Central memory CD8-positive, alpha-beta T cell (primary cell): Measurements from ENCODE around the gene PEAR1.

Source experiments
- ATAC-seq: fragments of 150-1000 bp; cut with Tn5 transposase; replicated peaks from 2 replicates; pipeline ENCODE4 v1.10.0; 2022; ENCODE audit warnings: mild to moderate bottlenecking, moderate FRiP score, moderate number of reproducible peaks; ENCODE audit not compliant: poor library complexity, severe bottlenecking; ENCODE audit errors: extremely low read depth
- DNase-seq, 2 donors: peaks; one replicate each; pipeline ENCODE4 v3.0.0; 2021; ENCODE audit warnings: low spot score in 2 of 2
- H3K27ac Mint-ChIP-seq: one replicate; pipeline ENCODE4 v1.8.0; 2022; ENCODE audit warnings: low read depth, mild to moderate bottlenecking, moderate library complexity, mixed read lengths
- H3K27me3 Mint-ChIP-seq: one replicate; pipeline ENCODE4 v1.8.0; 2022; ENCODE audit warnings: mixed read lengths
- H3K36me3 Mint-ChIP-seq: one replicate; pipeline ENCODE4 v1.8.0; 2022; ENCODE audit warnings: mild to moderate bottlenecking, moderate library complexity, mixed read lengths; ENCODE audit not compliant: insufficient read depth
- H3K4me1 Mint-ChIP-seq: one replicate; pipeline ENCODE4 v1.8.0; 2022; ENCODE audit warnings: mixed read lengths
- H3K4me3 Mint-ChIP-seq: one replicate; pipeline ENCODE4 v1.8.0; 2022; ENCODE audit warnings: mild to moderate bottlenecking, moderate library complexity, mixed read lengths
- H3K9me3 Mint-ChIP-seq: one replicate; pipeline ENCODE4 v1.8.0; 2022; ENCODE audit warnings: mixed read lengths

The PEAR1 gene

GRCh38 chr1:156947818-156948525, 54.5 kb downstream of the PEAR1 start:
- no peaks in the 10 kb centered on the region for H3K27me3 Mint-ChIP-seq
- H3K9me3 Mint-ChIP-seq, result no peaks in the 10 kb centered on the region
- ATAC-seq, result no peak
- no peak for DNase-seq
- H3K4me1 Mint-ChIP-seq, result no peaks in the 10 kb centered on the region
- H3K36me3 Mint-ChIP-seq, result peaks cover 7% of the 10 kb centered on the region
- H3K4me3 Mint-ChIP-seq, result no peak overlapping the region
- no peak overlapping the region for H3K27ac Mint-ChIP-seq

GRCh38 chr1:156948708-156949107, 55.2 kb downstream of the PEAR1 start:
- H3K27ac Mint-ChIP-seq, result no peak overlapping the region
- DNase-seq (no peak), ATAC-seq (no peak)
- H3K27me3 Mint-ChIP-seq, result no peaks in the 10 kb centered on the region
- H3K4me3 Mint-ChIP-seq, result no peak overlapping the region
- H3K36me3 Mint-ChIP-seq, result peaks cover 7% of the 10 kb centered on the region
- H3K9me3 Mint-ChIP-seq, result no peaks in the 10 kb centered on the region
- no peaks in the 10 kb centered on the region for H3K4me1 Mint-ChIP-seq

- ATAC-seq, result no peak
These were observed 55.6 kb downstream of the PEAR1 start for GRCh38 chr1:156949127-156949526.

GRCh38 chr1:156951371-156951770, 57.9 kb downstream of the PEAR1 start:
- Mint-ChIP-seq H3K4me3 (no peak overlapping the region), H3K9me3 (no peaks in the 10 kb centered on the region), H3K27me3 (no peaks in the 10 kb centered on the region), H3K4me1 (no peaks in the 10 kb centered on the region), H3K36me3 (peaks cover 12% of the 10 kb centered on the region), H3K27ac (no peak overlapping the region)
- DNase-seq, result no peak
- no peak for ATAC-seq

More at GRCh38 chr1:156949127-156949526, 55.6 kb downstream of the PEAR1 start:
- DNase-seq, result no peak
- Mint-ChIP-seq H3K27me3 (no peaks in the 10 kb centered on the region), H3K27ac (no peak overlapping the region), H3K9me3 (no peaks in the 10 kb centered on the region), H3K36me3 (peaks cover 7% of the 10 kb centered on the region), H3K4me3 (no peak overlapping the region), H3K4me1 (no peaks in the 10 kb centered on the region)

- no peaks in the 10 kb centered on the region for H3K4me1 Mint-ChIP-seq
- H3K4me3 Mint-ChIP-seq, result no peak overlapping the region
- H3K27ac Mint-ChIP-seq, result no peak overlapping the region
- no peaks in the 10 kb centered on the region for H3K27me3 Mint-ChIP-seq
- DNase-seq, result no peak
- H3K36me3 Mint-ChIP-seq, result peaks cover 14% of the 10 kb centered on the region
- no peak for ATAC-seq
- no peaks in the 10 kb centered on the region for H3K9me3 Mint-ChIP-seq
These were observed 60.1 kb downstream of the PEAR1 start for GRCh38 chr1:156953571-156953970.

GRCh38 chr1:156956333-156956732, 62.8 kb downstream of the PEAR1 start:
- peaks cover 11% of the 10 kb centered on the region for H3K36me3 Mint-ChIP-seq

GRCh38 chr1:156957634-156958033, 64.1 kb downstream of the PEAR1 start:
- Mint-ChIP-seq H3K27me3 (peaks cover 8% of the 10 kb centered on the region), H3K4me3 (no peak overlapping the region), H3K27ac (no peak overlapping the region), H3K9me3 (no peaks in the 10 kb centered on the region), H3K36me3 (peaks cover 10% of the 10 kb centered on the region), H3K4me1 (peaks cover 10% of the 10 kb centered on the region)
- ATAC-seq (no peak), DNase-seq (no peak)

More at GRCh38 chr1:156956333-156956732, 62.8 kb downstream of the PEAR1 start:
- Mint-ChIP-seq H3K9me3 (no peaks in the 10 kb centered on the region), H3K27ac (no peak overlapping the region), H3K27me3 (no peaks in the 10 kb centered on the region), H3K4me3 (no peak overlapping the region), H3K4me1 (no peaks in the 10 kb centered on the region)
- no peak for ATAC-seq
- DNase-seq, result no peak

- Mint-ChIP-seq H3K4me1 (peaks cover 14% of the 10 kb centered on the region), H3K27me3 (peaks cover 8% of the 10 kb centered on the region), H3K4me3 (no peak overlapping the region), H3K27ac (no peak overlapping the region), H3K9me3 (no peaks in the 10 kb centered on the region), H3K36me3 (peaks cover 10% of the 10 kb centered on the region)
- DNase-seq (no peak), ATAC-seq (no peak)
These were observed 64.8 kb downstream of the PEAR1 start for GRCh38 chr1:156958247-156958714.

- no peak overlapping the region for H3K27ac Mint-ChIP-seq
- peaks cover 8% of the 10 kb centered on the region for H3K27me3 Mint-ChIP-seq
- peaks cover 25% of the 10 kb centered on the region for H3K4me1 Mint-ChIP-seq
- no peaks in the 10 kb centered on the region for H3K9me3 Mint-ChIP-seq
- H3K4me3 Mint-ChIP-seq, result no peak overlapping the region
- ATAC-seq (no peak), DNase-seq (no peak)
- peaks cover 9% of the 10 kb centered on the region for H3K36me3 Mint-ChIP-seq
These were observed 65.9 kb downstream of the PEAR1 start for GRCh38 chr1:156959414-156959813.

- ATAC-seq, result no peak
- H3K36me3 Mint-ChIP-seq, result peaks cover 8% of the 10 kb centered on the region
- DNase-seq, result no peak
- H3K4me3 Mint-ChIP-seq, result no peak overlapping the region
- peaks cover 28% of the 10 kb centered on the region for H3K4me1 Mint-ChIP-seq
- H3K27me3 Mint-ChIP-seq, result peaks cover 8% of the 10 kb centered on the region
- H3K27ac Mint-ChIP-seq, result no peak overlapping the region
- no peaks in the 10 kb centered on the region for H3K9me3 Mint-ChIP-seq
These were observed 66.4 kb downstream of the PEAR1 start for GRCh38 chr1:156959925-156960324.

- ATAC-seq (no peak), DNase-seq (no peak)
- H3K36me3 Mint-ChIP-seq, result peaks cover 2% of the 10 kb centered on the region
- no peak overlapping the region for H3K4me3 Mint-ChIP-seq
- no peak overlapping the region for H3K27ac Mint-ChIP-seq
- H3K27me3 Mint-ChIP-seq, result peaks cover 8% of the 10 kb centered on the region
- H3K4me1 Mint-ChIP-seq, result peaks cover 28% of the 10 kb centered on the region
- H3K9me3 Mint-ChIP-seq, result no peaks in the 10 kb centered on the region
These were observed 68.2 kb downstream of the PEAR1 start for GRCh38 chr1:156961709-156962108.

GRCh38 chr1:156963621-156964020, 70.1 kb downstream of the PEAR1 start:
- H3K9me3 Mint-ChIP-seq, result no peaks in the 10 kb centered on the region
- H3K36me3 Mint-ChIP-seq, result no peaks in the 10 kb centered on the region
- H3K4me1 Mint-ChIP-seq, result peaks cover 28% of the 10 kb centered on the region
- H3K27ac Mint-ChIP-seq, result no peak overlapping the region
- H3K27me3 Mint-ChIP-seq, result peaks cover 19% of the 10 kb centered on the region
- DNase-seq, result no peak
- peak overlapping the region; percentile 50 for H3K4me3 Mint-ChIP-seq
- peak; percentile 82 for ATAC-seq

- ATAC-seq, result no peak
- Mint-ChIP-seq H3K36me3 (no peaks in the 10 kb centered on the region), H3K4me1 (peaks cover 28% of the 10 kb centered on the region), H3K27ac (peak overlapping the region; percentile 70), H3K4me3 (peak overlapping the region; percentile 50), H3K27me3 (peaks cover 27% of the 10 kb centered on the region), H3K9me3 (no peaks in the 10 kb centered on the region)
- no peak for DNase-seq
These were observed 70.9 kb downstream of the PEAR1 start for GRCh38 chr1:156964441-156964840.
